Forelimb muscle (tissue), 1 donor: ENCODE measurements around the gene DGKH. TPM values are rescaled to one million over a fixed set of nuclear protein-coding genes. Genes with fewer than 3 reads are reported as not detected.
A peak's percentile ranks its signal among the peaks of the same experiment; 100 is the strongest.
"Not testable (repeated sequence)": the region's sequence is repeated elsewhere in the genome, so short reads cannot be mapped to it uniquely, and the experiment has no call there.

Source experiments
- DNase-seq: peaks from one replicate; pipeline ENCODE4 v3.0.0-alpha.2; 2013; ENCODE audit warnings: low read depth
- polyA plus RNA-seq: library from polyadenylated mRNA; unstranded; fragments of 120-200 nt; gene quantifications from one replicate; pipeline ENCODE4 v1.2.1, GENCODE V29; 2013; ENCODE audit not compliant: insufficient read length

DGKH gene
- polyA plus RNA-seq, 1 donor: 3.1 TPM

- not testable (repeated sequence) for DNase-seq
These were observed 115.5 kb downstream of the DGKH start for GRCh38 chr13:42163910-42164309.

- DNase-seq: no peak
These were observed 116.2 kb downstream of the DGKH start for GRCh38 chr13:42164557-42165125.

- no peak for DNase-seq
These were observed 120.0 kb downstream of the DGKH start for GRCh38 chr13:42168496-42168895.

GRCh38 chr13:42170029-42170428 lies 121.6 kb downstream of the DGKH start:
- DNase-seq: no peak

- DNase-seq: no peak
These were observed 125.4 kb downstream of the DGKH start for GRCh38 chr13:42173789-42174343.

GRCh38 chr13:42174344-42175162 lies 126.1 kb downstream of the DGKH start:
- no peak for DNase-seq

GRCh38 chr13:42176294-42176693 lies 127.8 kb downstream of the DGKH start:
- no peak for DNase-seq

- no peak for DNase-seq
These were observed 128.7 kb downstream of the DGKH start for GRCh38 chr13:42177189-42177588.

- DNase-seq: peak; percentile 1
These were observed 133.0 kb downstream of the DGKH start for GRCh38 chr13:42181381-42181953.

- DNase-seq: no peak
These were observed 140.6 kb downstream of the DGKH start for GRCh38 chr13:42189061-42189460.

GRCh38 chr13:42190529-42190928 lies 142.1 kb downstream of the DGKH start:
- DNase-seq: no peak

GRCh38 chr13:42211704-42212464 lies 163.4 kb downstream of the DGKH start:
- no peak for DNase-seq

GRCh38 chr13:42214446-42214845 lies 166.0 kb downstream of the DGKH start:
- no peak for DNase-seq

- DNase-seq: peak; percentile 1
These were observed 167.4 kb downstream of the DGKH start for GRCh38 chr13:42215578-42216421.

GRCh38 chr13:42216422-42216735 lies 167.9 kb downstream of the DGKH start:
- no peak for DNase-seq

GRCh38 chr13:42218576-42218975 lies 170.1 kb downstream of the DGKH start:
- no peak for DNase-seq

GRCh38 chr13:42219051-42219450 lies 170.6 kb downstream of the DGKH start:
- DNase-seq: no peak

GRCh38 chr13:42219876-42220275 lies 171.4 kb downstream of the DGKH start:
- no peak for DNase-seq

- no peak for DNase-seq
These were observed 172.8 kb downstream of the DGKH start for GRCh38 chr13:42221121-42221765.

GRCh38 chr13:42223681-42224080 lies 175.2 kb downstream of the DGKH start:
- DNase-seq: no peak

- no peak for DNase-seq
These were observed 176.6 kb downstream of the DGKH start for GRCh38 chr13:42225051-42225450.
